Measurements from ENCODE around the gene MAPK6. TPM values are rescaled to one million over a fixed set of nuclear protein-coding genes. Genes with fewer than 3 reads are reported as not detected.

The MAPK6 gene
- polyA plus RNA-seq, 2 donors, result 14.5 to 24.1 TPM

- Histone ChIP-seq H3K36me3 (ENCODE audit: control insufficient read depth in 2 of 2, insufficient read depth in 2 of 2, low read length in 1 of 2) (peaks cover 0 to 2% of the 10 kb centered on the region in 2 donors), H3K9me3 (ENCODE audit: control insufficient read depth in 2 of 2, insufficient read depth in 1 of 2, low read depth in 1 of 2, low read length in 1 of 2) (no peaks in the 10 kb centered on the region), H3K27me3 (ENCODE audit: control insufficient read depth in 1 of 2, insufficient read depth in 2 of 2, low read length in 2 of 2) (no peaks in the 10 kb centered on the region), H3K4me3 (ENCODE audit: low read depth in 1 of 2, low read length in 2 of 2) (peak overlapping the region; percentile 70 to 84), H3K4me1 (ENCODE audit: control insufficient read depth in 2 of 2, insufficient read depth in 2 of 2, low read length in 1 of 2) (peaks cover 0 to 4% of the 10 kb centered on the region in 2 donors), H3K27ac (ENCODE audit: low read depth in 2 of 2, low read length in 1 of 2) (peak overlapping the region; percentile 97 to 100)
- 2% methylated on average over 10 of the region's 10 CpGs for WGBS, 2 donors
Observed at GRCh38 chr15:52020221-52021085, 1.4 kb downstream of the MAPK6 start.

GRCh38 chr15:52021128-52021671 lies 2.2 kb downstream of the MAPK6 start:
- H3K9me3 ChIP-seq (ENCODE audit: control insufficient read depth in 2 of 2, insufficient read depth in 1 of 2, low read depth in 1 of 2, low read length in 1 of 2), result no peaks in the 10 kb centered on the region
- peaks cover 0 to 4% of the 10 kb centered on the region in 2 donors for H3K4me1 ChIP-seq (ENCODE audit: control insufficient read depth in 2 of 2, insufficient read depth in 2 of 2, low read length in 1 of 2)
- 0 to 1% methylated on average over 4 of the region's 4 CpGs for WGBS, 2 donors
- peak overlapping the region in 1 of 2 donors; percentile 70 for H3K4me3 ChIP-seq (ENCODE audit: low read depth in 1 of 2, low read length in 2 of 2)
- no peaks in the 10 kb centered on the region for H3K27me3 ChIP-seq (ENCODE audit: control insufficient read depth in 1 of 2, insufficient read depth in 2 of 2, low read length in 2 of 2)
- peaks cover 0 to 2% of the 10 kb centered on the region in 2 donors for H3K36me3 ChIP-seq (ENCODE audit: control insufficient read depth in 2 of 2, insufficient read depth in 2 of 2, low read length in 1 of 2)
- H3K27ac ChIP-seq (ENCODE audit: low read depth in 2 of 2, low read length in 1 of 2), result peak overlapping the region; percentile 49 to 71

DNA sequence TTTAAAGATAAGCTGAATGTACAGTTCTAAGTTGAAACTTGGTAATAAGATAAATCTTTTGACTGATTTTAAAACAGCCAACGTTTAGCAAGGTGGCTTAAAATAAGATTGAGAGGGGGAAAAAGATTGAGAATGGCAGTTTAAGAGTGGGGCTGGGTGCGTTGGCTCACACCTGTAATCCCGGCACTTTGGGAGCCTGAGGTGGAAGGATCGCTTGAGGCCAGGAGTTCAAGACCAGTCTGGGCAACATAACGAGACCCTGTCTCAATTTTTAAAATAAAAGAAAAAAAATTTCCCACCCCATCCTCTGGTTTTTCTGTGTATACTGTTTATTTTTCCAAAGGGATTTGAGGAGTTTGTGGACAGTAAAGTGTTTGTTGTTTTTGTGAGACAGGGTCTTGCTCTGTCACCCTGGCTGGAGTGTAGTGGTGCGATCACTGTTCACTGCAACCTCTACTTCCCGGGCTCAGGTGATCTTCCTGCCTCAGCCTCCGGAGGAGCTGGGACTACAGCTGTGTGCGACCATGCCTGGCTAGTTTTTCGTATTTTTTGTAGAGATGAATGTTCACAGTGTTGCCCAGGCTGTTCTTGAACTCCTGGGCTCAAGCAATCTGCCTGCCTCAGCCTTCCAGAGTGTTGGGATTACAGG lies 3.0 kb downstream of the MAPK6 start:
- Histone ChIP-seq H3K27ac (ENCODE audit: low read depth in 2 of 2, low read length in 1 of 2) (peak overlapping the region; percentile 71 to 85), H3K4me3 (ENCODE audit: low read depth in 1 of 2, low read length in 2 of 2) (peak overlapping the region; percentile 20 to 39)
- WGBS, 2 donors, result 46 to 50% methylated on average over 10 of the region's 10 CpGs

DNA sequence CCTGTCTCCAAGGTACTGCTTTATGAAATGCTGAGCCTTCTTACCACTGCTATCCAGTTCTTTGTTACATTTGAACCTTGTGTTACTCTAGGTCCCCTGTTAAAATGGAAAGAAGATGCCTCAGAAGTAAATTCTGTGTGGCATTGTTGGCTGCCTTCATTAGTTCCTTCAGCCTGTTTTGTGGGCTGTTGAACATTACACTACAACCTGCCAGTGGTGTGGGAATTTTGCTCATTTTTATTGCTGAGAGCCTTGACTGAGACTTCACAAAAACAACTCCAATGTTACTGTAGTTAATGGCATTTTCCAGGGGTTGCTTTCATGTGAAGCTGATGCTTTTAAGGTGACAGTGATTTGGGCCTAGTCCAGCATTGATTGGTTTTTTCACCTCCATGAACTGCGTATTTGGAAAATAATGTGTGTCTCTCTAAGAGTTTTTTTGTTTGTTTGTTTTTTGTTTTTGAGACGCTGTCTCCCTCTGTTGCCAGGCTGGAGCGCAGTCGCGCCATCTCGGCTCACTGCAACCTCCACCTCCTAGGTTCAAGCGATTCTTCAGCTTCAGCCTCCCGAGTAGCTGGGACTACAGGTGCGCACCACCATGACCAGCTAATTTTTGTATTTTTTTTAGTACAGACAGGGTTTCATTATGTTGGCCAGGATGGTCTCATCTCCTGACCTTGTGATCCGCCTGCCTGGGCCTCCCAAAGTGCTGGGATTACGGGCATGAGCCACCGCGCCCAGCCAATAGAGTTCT lies 4.3 kb downstream of the MAPK6 start:
- Histone ChIP-seq H3K9me3 (ENCODE audit: control insufficient read depth in 2 of 2, insufficient read depth in 1 of 2, low read depth in 1 of 2, low read length in 1 of 2) (no peaks in the 10 kb centered on the region), H3K4me3 (ENCODE audit: low read depth in 1 of 2, low read length in 2 of 2) (no peak overlapping the region), H3K27ac (ENCODE audit: low read depth in 2 of 2, low read length in 1 of 2) (no peak overlapping the region), H3K4me1 (ENCODE audit: control insufficient read depth in 2 of 2, insufficient read depth in 2 of 2, low read length in 1 of 2) (peaks cover 0 to 4% of the 10 kb centered on the region in 2 donors), H3K36me3 (ENCODE audit: control insufficient read depth in 2 of 2, insufficient read depth in 2 of 2, low read length in 1 of 2) (peaks cover 0 to 2% of the 10 kb centered on the region in 2 donors), H3K27me3 (ENCODE audit: control insufficient read depth in 1 of 2, insufficient read depth in 2 of 2, low read length in 2 of 2) (no peaks in the 10 kb centered on the region)
- WGBS, 2 donors, result 93 to 96% methylated on average over 13 of the region's 13 CpGs

More for the DNA sequence above, 3.0 kb downstream of the MAPK6 start:
- H3K4me1 ChIP-seq (ENCODE audit: control insufficient read depth in 2 of 2, insufficient read depth in 2 of 2, low read length in 1 of 2), result peaks cover 0 to 4% of the 10 kb centered on the region in 2 donors
- no peaks in the 10 kb centered on the region for H3K9me3 ChIP-seq (ENCODE audit: control insufficient read depth in 2 of 2, insufficient read depth in 1 of 2, low read depth in 1 of 2, low read length in 1 of 2)
- peaks cover 0 to 2% of the 10 kb centered on the region in 2 donors for H3K36me3 ChIP-seq (ENCODE audit: control insufficient read depth in 2 of 2, insufficient read depth in 2 of 2, low read length in 1 of 2)
- H3K27me3 ChIP-seq (ENCODE audit: control insufficient read depth in 1 of 2, insufficient read depth in 2 of 2, low read length in 2 of 2), result no peaks in the 10 kb centered on the region

GRCh38 chr15:52028431-52029093 lies 9.5 kb downstream of the MAPK6 start:
- Histone ChIP-seq H3K27me3 (ENCODE audit: control insufficient read depth in 1 of 2, insufficient read depth in 2 of 2, low read length in 2 of 2) (no peaks in the 10 kb centered on the region), H3K9me3 (ENCODE audit: control insufficient read depth in 2 of 2, insufficient read depth in 1 of 2, low read depth in 1 of 2, low read length in 1 of 2) (no peaks in the 10 kb centered on the region), H3K4me1 (ENCODE audit: control insufficient read depth in 2 of 2, insufficient read depth in 2 of 2, low read length in 1 of 2) (no peaks in the 10 kb centered on the region), H3K4me3 (ENCODE audit: low read depth in 1 of 2, low read length in 2 of 2) (no peak overlapping the region), H3K36me3 (ENCODE audit: control insufficient read depth in 2 of 2, insufficient read depth in 2 of 2, low read length in 1 of 2) (peaks cover 0 to 2% of the 10 kb centered on the region in 2 donors), H3K27ac (ENCODE audit: low read depth in 2 of 2, low read length in 1 of 2) (no peak overlapping the region)
- 95% methylated on average over 5 of the region's 5 CpGs for WGBS, 2 donors

- Histone ChIP-seq H3K36me3 (ENCODE audit: control insufficient read depth in 2 of 2, insufficient read depth in 2 of 2, low read length in 1 of 2) (no peaks in the 10 kb centered on the region), H3K27me3 (ENCODE audit: control insufficient read depth in 1 of 2, insufficient read depth in 2 of 2, low read length in 2 of 2) (no peaks in the 10 kb centered on the region), H3K9me3 (ENCODE audit: control insufficient read depth in 2 of 2, insufficient read depth in 1 of 2, low read depth in 1 of 2, low read length in 1 of 2) (no peaks in the 10 kb centered on the region), H3K4me1 (ENCODE audit: control insufficient read depth in 2 of 2, insufficient read depth in 2 of 2, low read length in 1 of 2) (no peaks in the 10 kb centered on the region), H3K27ac (ENCODE audit: low read depth in 2 of 2, low read length in 1 of 2) (peak overlapping the region in 1 of 2 donors; percentile 10), H3K4me3 (ENCODE audit: low read depth in 1 of 2, low read length in 2 of 2) (no peak overlapping the region)
- 84 to 85% methylated on average over 2 of the region's 2 CpGs for WGBS, 2 donors
Observed at GRCh38 chr15:52030010-52030409, 11.0 kb downstream of the MAPK6 start.

DNA sequence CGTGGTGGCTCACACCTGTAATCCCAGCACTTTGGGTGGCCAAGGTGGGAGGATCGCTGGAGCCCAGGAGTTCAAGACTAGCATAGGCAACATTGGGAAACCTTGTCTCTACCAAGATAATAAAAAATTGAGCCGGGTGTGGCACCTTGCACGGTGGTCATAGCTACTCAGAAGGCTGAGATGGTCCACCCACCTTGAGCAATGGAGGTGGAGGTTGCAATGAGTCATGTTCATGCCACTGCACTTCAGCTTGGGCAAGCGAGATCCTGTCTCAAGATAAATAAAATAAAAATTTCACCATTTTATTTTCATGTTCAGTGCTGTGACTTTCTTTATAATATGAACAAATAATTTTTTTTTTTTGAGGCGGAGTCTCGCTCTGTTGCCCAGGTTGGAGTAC lies 12.5 kb downstream of the MAPK6 start:
- Histone ChIP-seq H3K4me3 (ENCODE audit: low read depth in 1 of 2, low read length in 2 of 2) (no peak overlapping the region), H3K4me1 (ENCODE audit: control insufficient read depth in 2 of 2, insufficient read depth in 2 of 2, low read length in 1 of 2) (no peaks in the 10 kb centered on the region), H3K36me3 (ENCODE audit: control insufficient read depth in 2 of 2, insufficient read depth in 2 of 2, low read length in 1 of 2) (no peaks in the 10 kb centered on the region), H3K9me3 (ENCODE audit: control insufficient read depth in 2 of 2, insufficient read depth in 1 of 2, low read depth in 1 of 2, low read length in 1 of 2) (no peaks in the 10 kb centered on the region), H3K27me3 (ENCODE audit: control insufficient read depth in 1 of 2, insufficient read depth in 2 of 2, low read length in 2 of 2) (no peaks in the 10 kb centered on the region), H3K27ac (ENCODE audit: low read depth in 2 of 2, low read length in 1 of 2) (peak overlapping the region in 1 of 2 donors; percentile 69)
- 67 to 80% methylated on average over 7 of the region's 7 CpGs for WGBS, 2 donors

DNA sequence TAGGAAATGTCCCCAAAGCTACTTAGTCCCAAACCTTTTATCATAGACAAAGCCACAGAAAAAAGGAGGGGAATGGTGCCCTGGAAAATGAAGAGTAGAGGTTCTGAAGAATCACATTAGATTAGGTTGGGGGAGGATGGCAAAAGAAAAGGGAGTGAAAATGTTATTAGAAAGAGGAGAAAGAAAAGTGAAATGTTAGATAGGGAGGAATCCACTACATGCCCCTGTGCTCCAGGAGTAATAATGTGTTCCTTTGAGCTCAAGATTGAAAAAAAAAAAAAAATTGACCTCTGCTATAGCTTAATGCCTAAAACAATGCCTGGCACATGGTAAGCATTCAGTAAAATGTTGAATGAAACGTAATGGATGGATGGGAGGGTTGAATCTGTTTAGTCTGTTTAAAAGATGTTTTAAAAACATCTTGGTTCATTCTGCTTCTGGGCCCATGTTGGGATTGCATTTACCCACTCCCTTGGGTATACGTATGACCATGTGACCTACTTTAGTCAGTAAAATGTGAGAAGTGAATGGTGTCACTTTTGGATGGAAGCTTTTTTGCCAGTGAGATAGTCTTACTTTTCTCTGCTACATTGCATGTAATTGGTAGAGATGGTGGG lies 19.0 kb downstream of the MAPK6 start:
- Histone ChIP-seq H3K4me1 (ENCODE audit: control insufficient read depth in 2 of 2, insufficient read depth in 2 of 2, low read length in 1 of 2) (peaks cover 0 to 5% of the 10 kb centered on the region in 2 donors), H3K27me3 (ENCODE audit: control insufficient read depth in 1 of 2, insufficient read depth in 2 of 2, low read length in 2 of 2) (no peaks in the 10 kb centered on the region), H3K9me3 (ENCODE audit: control insufficient read depth in 2 of 2, insufficient read depth in 1 of 2, low read depth in 1 of 2, low read length in 1 of 2) (no peaks in the 10 kb centered on the region), H3K27ac (ENCODE audit: low read depth in 2 of 2, low read length in 1 of 2) (no peak overlapping the region), H3K4me3 (ENCODE audit: low read depth in 1 of 2, low read length in 2 of 2) (no peak overlapping the region), H3K36me3 (ENCODE audit: control insufficient read depth in 2 of 2, insufficient read depth in 2 of 2, low read length in 1 of 2) (no peaks in the 10 kb centered on the region)
- WGBS, 2 donors, result 61 to 64% methylated on average over 2 of the region's 2 CpGs
